ENCODE data around the gene GNAI3.

Gene GNAI3

DNA sequence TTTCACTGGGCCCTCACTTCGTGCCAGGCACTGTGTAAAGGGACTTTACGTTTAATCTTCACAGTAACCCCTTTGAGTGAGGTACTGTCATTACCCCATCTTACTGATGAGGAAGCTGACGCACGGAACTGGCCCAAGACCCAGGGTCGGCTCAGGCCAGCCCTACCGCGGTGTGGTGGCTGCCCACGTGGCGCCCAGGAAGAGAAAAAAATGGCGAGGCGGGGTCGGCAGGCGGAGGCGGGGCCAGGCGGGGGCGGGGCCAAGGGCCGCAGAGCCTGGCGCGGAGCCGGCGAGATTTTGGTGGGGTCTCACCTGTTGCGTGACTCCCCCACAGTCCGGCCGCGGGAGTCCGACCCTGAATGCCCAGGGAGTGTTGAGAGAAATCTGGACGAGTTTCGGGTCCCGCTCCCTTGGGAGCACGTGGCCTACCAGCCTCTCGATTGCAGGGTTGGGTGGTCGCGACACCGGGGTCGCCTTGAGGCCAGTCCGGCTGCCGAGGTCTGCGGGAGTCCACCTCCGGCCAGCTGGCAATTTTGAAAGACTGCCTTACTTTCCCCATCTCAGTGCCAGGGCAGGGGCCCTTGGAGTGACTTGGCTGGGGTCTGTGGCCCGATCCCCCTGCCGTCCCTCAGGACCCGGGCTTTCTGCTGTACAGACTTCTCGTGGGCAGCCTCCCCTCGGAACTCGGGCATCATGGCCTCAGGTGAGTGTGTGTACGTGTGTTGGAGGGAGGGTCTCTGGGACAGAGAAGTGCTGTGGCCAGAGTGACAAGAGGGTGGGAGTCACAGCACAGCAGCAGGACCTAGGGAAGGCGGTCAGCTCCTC is 71.4 kb downstream of the GNAI3 start, which contains the start of the genes AMPD2 and GNAT2:
Gene AMPD2 (plus strand): TSS at position 262 of the 825 bp plus-strand sequence. CDS start 1,339 bp downstream, outside the sequence.
Gene GNAT2 (minus strand): TSS at position 41 of the 825 bp plus-strand sequence. CDS start 6,746 bp downstream, outside the sequence.
- Histone ChIP-seq H4K20me1 (ENCODE audit: insufficient read depth, low read length) (no peaks in the 10 kb centered on the region), H3K4me1 (ENCODE audit: insufficient read depth, low read length, severe bottlenecking) (peaks cover 51% of the 10 kb centered on the region), H2AFZ (ENCODE audit: low read length) (peak within 1 kb of the TSS; percentile 16; the same call in 1 of the 2 replicates), H3K27me3 (ENCODE audit: insufficient read depth, low read length) (no peaks in the 10 kb centered on the region), H3K4me2 (ENCODE audit: low read length) (peak within 1 kb of the TSS; percentile 75), H3F3A (ENCODE audit: insufficient read depth, low read length) (no peaks in the 10 kb centered on the region), H3K27ac (ENCODE audit: low read depth, low read length, poor library complexity, severe bottlenecking) (peak within 1 kb of the TSS; percentile 42), H3K36me3 (ENCODE audit: insufficient read depth, low read length) (no peaks in the 10 kb centered on the region), H3K9me2 (ENCODE audit: low read depth, low read length) (no peaks in the 10 kb centered on the region), H3K9ac (ENCODE audit: low read length) (peak within 1 kb of the TSS; percentile 85), H3K4me3 (ENCODE audit: low read depth, low read length, poor library complexity, severe bottlenecking) (peak within 1 kb of the TSS; percentile 87), H3K9me3 (ENCODE audit: low read length) (no peaks in the 10 kb centered on the region), H3K79me2 (ENCODE audit: insufficient read depth, low read length) (no peaks in the 10 kb centered on the region)
- TF ChIP-seq, protein P1, sequence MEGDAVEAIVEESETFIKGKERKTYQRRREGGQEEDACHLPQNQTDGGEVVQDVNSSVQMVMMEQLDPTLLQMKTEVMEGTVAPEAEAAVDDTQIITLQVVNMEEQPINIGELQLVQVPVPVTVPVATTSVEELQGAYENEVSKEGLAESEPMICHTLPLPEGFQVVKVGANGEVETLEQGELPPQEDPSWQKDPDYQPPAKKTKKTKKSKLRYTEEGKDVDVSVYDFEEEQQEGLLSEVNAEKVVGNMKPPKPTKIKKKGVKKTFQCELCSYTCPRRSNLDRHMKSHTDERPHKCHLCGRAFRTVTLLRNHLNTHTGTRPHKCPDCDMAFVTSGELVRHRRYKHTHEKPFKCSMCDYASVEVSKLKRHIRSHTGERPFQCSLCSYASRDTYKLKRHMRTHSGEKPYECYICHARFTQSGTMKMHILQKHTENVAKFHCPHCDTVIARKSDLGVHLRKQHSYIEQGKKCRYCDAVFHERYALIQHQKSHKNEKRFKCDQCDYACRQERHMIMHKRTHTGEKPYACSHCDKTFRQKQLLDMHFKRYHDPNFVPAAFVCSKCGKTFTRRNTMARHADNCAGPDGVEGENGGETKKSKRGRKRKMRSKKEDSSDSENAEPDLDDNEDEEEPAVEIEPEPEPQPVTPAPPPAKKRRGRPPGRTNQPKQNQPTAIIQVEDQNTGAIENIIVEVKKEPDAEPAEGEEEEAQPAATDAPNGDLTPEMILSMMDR (IDR thresholded peaks at IDR 0.05; ENCODE audit: low read length), result no peak
- no peak for TF ChIP-seq EZH2 (IDR thresholded peaks at IDR 0.05; ENCODE audit: borderline replicate concordance, low read length)

- Histone ChIP-seq H3K9me3 (ENCODE audit: low read length) (no peaks in the 10 kb centered on the region), H3K79me2 (ENCODE audit: insufficient read depth, low read length) (no peaks in the 10 kb centered on the region), H3K27me3 (ENCODE audit: insufficient read depth, low read length) (no peaks in the 10 kb centered on the region), H3K9ac (ENCODE audit: low read length) (peak overlapping the region; percentile 85), H3K36me3 (ENCODE audit: insufficient read depth, low read length) (no peaks in the 10 kb centered on the region), H2AFZ (ENCODE audit: low read length) (no peak overlapping the region), H4K20me1 (ENCODE audit: insufficient read depth, low read length) (no peaks in the 10 kb centered on the region), H3F3A (ENCODE audit: insufficient read depth, low read length) (no peaks in the 10 kb centered on the region), H3K27ac (ENCODE audit: low read depth, low read length, poor library complexity, severe bottlenecking) (peak overlapping the region; percentile 37), H3K4me2 (ENCODE audit: low read length) (peak overlapping the region; percentile 75), H3K4me3 (ENCODE audit: low read depth, low read length, poor library complexity, severe bottlenecking) (peak overlapping the region; percentile 87), H3K4me1 (ENCODE audit: insufficient read depth, low read length, severe bottlenecking) (peaks cover 57% of the 10 kb centered on the region), H3K9me2 (ENCODE audit: low read depth, low read length) (no peaks in the 10 kb centered on the region)
- TF ChIP-seq, protein P1 (IDR thresholded peaks at IDR 0.05; ENCODE audit: low read length), result no peak
- TF ChIP-seq EZH2 (IDR thresholded peaks at IDR 0.05; ENCODE audit: borderline replicate concordance, low read length), result no peak
Measured at GRCh38 chr1:109620401-109620791, 72.0 kb downstream of the GNAI3 start.

DNA sequence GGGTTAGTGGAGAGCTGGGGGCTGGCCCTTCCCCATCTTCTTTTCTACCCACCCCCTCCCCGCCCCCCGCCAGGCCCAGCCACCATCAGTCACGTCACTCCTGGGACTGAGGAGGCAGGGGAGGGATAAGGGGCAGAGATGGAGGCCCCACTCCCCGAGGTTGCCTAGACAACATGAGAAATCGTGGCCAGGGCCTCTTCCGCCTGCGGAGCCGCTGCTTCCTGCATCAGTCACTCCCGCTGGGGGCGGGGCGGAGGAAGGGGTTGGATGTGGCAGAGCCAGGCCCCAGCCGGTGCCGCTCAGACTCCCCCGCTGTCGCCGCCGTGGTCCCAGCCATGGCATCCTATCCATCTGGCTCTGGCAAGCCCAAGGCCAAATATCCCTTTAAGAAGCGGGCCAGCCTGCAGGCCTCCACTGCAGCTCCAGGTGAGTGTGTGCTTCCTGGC is 72.4 kb downstream of the GNAI3 start:
- Histone ChIP-seq H3F3A (ENCODE audit: insufficient read depth, low read length) (no peaks in the 10 kb centered on the region), H3K9me3 (ENCODE audit: low read length) (no peaks in the 10 kb centered on the region), H3K27ac (ENCODE audit: low read depth, low read length, poor library complexity, severe bottlenecking) (peak overlapping the region; percentile 37), H3K9me2 (ENCODE audit: low read depth, low read length) (no peaks in the 10 kb centered on the region), H4K20me1 (ENCODE audit: insufficient read depth, low read length) (no peaks in the 10 kb centered on the region), H3K4me1 (ENCODE audit: insufficient read depth, low read length, severe bottlenecking) (peaks cover 58% of the 10 kb centered on the region), H3K4me3 (ENCODE audit: low read depth, low read length, poor library complexity, severe bottlenecking) (peak overlapping the region; percentile 87), H3K79me2 (ENCODE audit: insufficient read depth, low read length) (no peaks in the 10 kb centered on the region), H3K4me2 (ENCODE audit: low read length) (peak overlapping the region; percentile 75), H2AFZ (ENCODE audit: low read length) (no peak overlapping the region), H3K27me3 (ENCODE audit: insufficient read depth, low read length) (no peaks in the 10 kb centered on the region), H3K36me3 (ENCODE audit: insufficient read depth, low read length) (no peaks in the 10 kb centered on the region), H3K9ac (ENCODE audit: low read length) (peak overlapping the region; percentile 85)
- TF ChIP-seq, protein P1 (IDR thresholded peaks at IDR 0.05; ENCODE audit: low read length), result no peak
- no peak for TF ChIP-seq EZH2 (IDR thresholded peaks at IDR 0.05; ENCODE audit: borderline replicate concordance, low read length)
